ENCODE data around the gene RAD18. TPM values are rescaled to one million over a fixed set of nuclear protein-coding genes. Genes with fewer than 3 reads are reported as not detected.

The RAD18 gene
- polyA plus RNA-seq, 1 donor from 2014 or later: 4.7 TPM

GRCh38 chr3:8966820-8967348 is 3.6 kb upstream of the RAD18 start:
- no peak overlapping the region for H2AFZ ChIP-seq (ENCODE audit: low read depth, low read length)
- no peak overlapping the region for H3K4me3 ChIP-seq (ENCODE audit: low read length)
- H3K27ac ChIP-seq (ENCODE audit: low read length): no peak overlapping the region
- H4K20me1 ChIP-seq (ENCODE audit: insufficient read depth): no peaks in the 10 kb centered on the region
- H3K9me2 ChIP-seq (ENCODE audit: insufficient read depth, low read length): no peaks in the 10 kb centered on the region
- peaks cover 12% of the 10 kb centered on the region for H3K79me2 ChIP-seq (replicated peaks; ENCODE audit: insufficient read depth, low read length)
- TF ChIP-seq POLR2AphosphoS5 (IDR thresholded peaks at IDR 0.05) (no peak), TAF1 (IDR thresholded peaks at IDR 0.05; ENCODE audit: low read depth) (no peak), EZH2 (IDR thresholded peaks at IDR 0.05; ENCODE audit: borderline replicate concordance, insufficient read depth, low read length, poor library complexity, severe bottlenecking) (no peak), REST (IDR thresholded peaks at IDR 0.05; ENCODE audit: borderline replicate concordance) (no peak), CTCF (IDR thresholded peaks at IDR 0.05; ENCODE audit: poor library complexity, severe bottlenecking) (no peak), SMC3 (conservative IDR thresholded peaks at IDR 0.05; ENCODE audit: poor library complexity) (no peak), EP300 (conservative IDR thresholded peaks at IDR 0.05; ENCODE audit: poor library complexity, severe bottlenecking) (no peak), MXI1 (conservative IDR thresholded peaks at IDR 0.05; ENCODE audit: poor library complexity, severe bottlenecking) (no peak), RAD21 (conservative IDR thresholded peaks at IDR 0.05) (no peak)
- H3K9ac ChIP-seq (ENCODE audit: low read length): no peak overlapping the region
- no peaks in the 10 kb centered on the region for H3F3A ChIP-seq (ENCODE audit: insufficient read depth, low read length, poor library complexity, severe bottlenecking)
- no peaks in the 10 kb centered on the region for H3K36me3 ChIP-seq (ENCODE audit: insufficient read depth, low read length)
- no peak overlapping the region for H3K4me2 ChIP-seq (ENCODE audit: low read length)
- H3K9me3 ChIP-seq (ENCODE audit: low read length): no peaks in the 10 kb centered on the region
- no peaks in the 10 kb centered on the region for H3K27me3 ChIP-seq (ENCODE audit: insufficient read depth, low read depth, low read length)

- no peaks in the 10 kb centered on the region for H4K20me1 ChIP-seq (ENCODE audit: insufficient read depth)
- H3K9me2 ChIP-seq (ENCODE audit: insufficient read depth, low read length): no peaks in the 10 kb centered on the region
- H3K4me2 ChIP-seq (ENCODE audit: low read length): no peak overlapping the region
- H3K4me3 ChIP-seq (ENCODE audit: low read length): no peak overlapping the region
- H3K9ac ChIP-seq (ENCODE audit: low read length): no peak overlapping the region
- H2AFZ ChIP-seq (ENCODE audit: low read depth, low read length): no peak overlapping the region
- H3K27ac ChIP-seq (ENCODE audit: low read length): no peak overlapping the region
- H3F3A ChIP-seq (ENCODE audit: insufficient read depth, low read length, poor library complexity, severe bottlenecking): no peaks in the 10 kb centered on the region
- no peaks in the 10 kb centered on the region for H3K36me3 ChIP-seq (ENCODE audit: insufficient read depth, low read length)
- peaks cover 18% of the 10 kb centered on the region for H3K79me2 ChIP-seq (replicated peaks; ENCODE audit: insufficient read depth, low read length)
- TF ChIP-seq RAD21 (conservative IDR thresholded peaks at IDR 0.05) (no peak), EZH2 (IDR thresholded peaks at IDR 0.05; ENCODE audit: borderline replicate concordance, insufficient read depth, low read length, poor library complexity, severe bottlenecking) (no peak), EP300 (conservative IDR thresholded peaks at IDR 0.05; ENCODE audit: poor library complexity, severe bottlenecking) (no peak), REST (IDR thresholded peaks at IDR 0.05; ENCODE audit: borderline replicate concordance) (no peak), TAF1 (IDR thresholded peaks at IDR 0.05; ENCODE audit: low read depth) (no peak), POLR2AphosphoS5 (IDR thresholded peaks at IDR 0.05) (no peak), MXI1 (conservative IDR thresholded peaks at IDR 0.05; ENCODE audit: poor library complexity, severe bottlenecking) (no peak), CTCF (IDR thresholded peaks at IDR 0.05; ENCODE audit: poor library complexity, severe bottlenecking) (no peak), SMC3 (conservative IDR thresholded peaks at IDR 0.05; ENCODE audit: poor library complexity) (no peak)
- H3K27me3 ChIP-seq (ENCODE audit: insufficient read depth, low read depth, low read length): no peaks in the 10 kb centered on the region
- no peaks in the 10 kb centered on the region for H3K9me3 ChIP-seq (ENCODE audit: low read length)
Observed at GRCh38 chr3:8966150-8966819, 3.0 kb upstream of the RAD18 start.
